Right lobe of liver (tissue), 4 donors: ENCODE results near the gene CD244.

Source experiments
- CTCF ChIP-seq, 4 donors: fragments of 200-600 bp in 3 of 4; fragments of 450-650 bp in 1 of 4; IDR thresholded peaks; one replicate each; pipeline versions ENCODE4 v1.5.1 to v1.8.0; 2016 to 2022; ENCODE audit warnings: antibody characterized with exemption in 4 of 4, mild to moderate bottlenecking in 2 of 4
- POLR2A ChIP-seq: fragments of 450-650 bp; IDR thresholded peaks from one replicate; pipeline ENCODE4 v1.6.1; 2017; ENCODE audit warnings: antibody characterized with exemption, mild to moderate bottlenecking
- donor health status: DM: no; HTN: no; CAD: no.
- donor health status: DM: no; HTN: no; CAD: no.
- donor health status: DM: no; HTN: yes; CAD: no.

GRCh38 chr1:160876311-160876710, 13.6 kb upstream of the CD244 start:
- TF ChIP-seq CTCF (IDR thresholded peaks at IDR 0.05) (no peak), POLR2A (no peak)
